COLO668 (cell line): Measurements from ENCODE around the gene TSHZ2.
"Not testable (repeated sequence)": the region's sequence is repeated elsewhere in the genome, so short reads cannot be mapped to it uniquely, and the experiment has no call there.

Source experiments
- DNase-seq: peaks from one replicate; lab custom pipeline; 2025; ENCODE audit not compliant: unreplicated experiment; lab: John Stamatoyannopoulos, UW

Gene TSHZ2

GRCh38 chr20:52959125-52959524 is 13.0 kb upstream of the TSHZ2 start:
- DNase-seq: peak; percentile 83

GRCh38 chr20:52962183-52962582 is 10.0 kb upstream of the TSHZ2 start:
- DNase-seq: no peak

DNA sequence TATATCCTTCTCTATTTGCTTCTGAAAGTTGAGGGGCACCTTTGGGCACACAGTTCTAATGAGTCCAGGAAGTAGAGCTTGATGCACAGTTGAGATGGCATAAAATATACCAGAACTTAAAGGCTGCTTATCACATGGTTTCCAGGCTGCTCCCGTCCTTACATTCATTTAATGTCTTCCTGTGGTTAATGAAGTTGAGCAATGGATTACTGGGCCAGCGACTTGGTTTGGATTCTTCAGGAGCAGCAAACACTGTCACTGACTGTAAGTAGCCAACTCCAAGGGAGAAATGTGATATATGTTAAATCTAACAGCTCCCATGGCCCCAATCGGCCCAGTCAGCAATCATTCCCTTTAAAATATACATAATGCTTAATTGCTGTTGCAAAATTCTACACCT is 9.0 kb upstream of the TSHZ2 start:
- no peak for DNase-seq

GRCh38 chr20:52964131-52964530 is 8.0 kb upstream of the TSHZ2 start:
- DNase-seq: no peak

GRCh38 chr20:52965380-52965779 is 6.8 kb upstream of the TSHZ2 start:
- peak; percentile 62 for DNase-seq

DNA sequence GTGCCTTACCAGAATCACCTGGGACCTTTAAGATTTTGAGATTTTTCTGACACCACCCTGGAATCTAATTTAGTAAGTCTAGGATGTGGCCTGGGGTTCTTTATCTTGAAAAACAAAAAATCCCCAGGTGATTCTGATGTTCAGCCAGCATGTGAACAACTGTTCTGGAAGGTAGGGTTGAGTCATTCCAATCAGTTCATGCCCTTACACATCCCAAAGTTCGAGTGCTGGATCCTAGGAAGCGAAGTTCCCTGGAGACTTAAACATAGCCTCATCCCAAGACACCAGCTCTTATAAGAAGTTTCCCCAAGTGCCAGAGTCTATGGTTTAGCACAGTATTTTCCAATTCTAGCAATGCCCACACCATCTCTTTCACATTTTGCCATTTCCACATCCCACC is 6.3 kb upstream of the TSHZ2 start:
- no peak for DNase-seq

- not testable (repeated sequence) for DNase-seq
Observed at GRCh38 chr20:52966543-52966942, 5.6 kb upstream of the TSHZ2 start.

DNA sequence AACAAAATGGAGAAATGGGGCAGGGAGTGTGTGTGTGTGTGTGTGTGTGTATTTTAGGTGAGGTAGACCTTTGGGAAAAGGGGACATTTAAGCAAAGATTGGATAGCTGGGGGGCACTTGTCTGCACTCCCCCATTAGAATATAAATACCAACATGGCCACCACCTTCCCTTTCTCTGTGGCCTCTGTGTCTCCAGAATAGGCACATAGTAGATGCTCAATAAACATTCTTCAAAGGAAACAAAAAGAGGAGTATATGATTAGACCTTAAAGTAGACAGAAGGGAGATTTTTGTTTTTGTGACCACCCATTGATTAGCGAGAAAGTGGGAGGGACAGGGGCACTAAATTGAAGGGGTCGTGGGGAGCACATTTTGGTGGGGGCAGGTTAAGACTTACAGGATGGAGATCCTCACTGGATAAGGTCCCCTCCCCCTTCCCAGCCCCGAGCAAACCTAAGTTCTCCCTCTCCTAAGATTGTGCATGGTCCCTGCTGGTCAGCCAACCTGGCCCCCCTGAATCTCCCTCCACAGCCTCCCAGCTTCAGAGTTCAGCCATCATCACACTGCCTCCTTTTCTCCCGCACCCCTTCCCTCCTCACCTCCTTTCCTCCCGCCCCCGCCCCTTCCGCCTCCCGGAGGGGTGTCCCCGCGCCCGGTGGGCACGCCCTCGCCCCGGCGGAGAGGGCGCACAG is 514 bp upstream of the TSHZ2 start:
- no peak for DNase-seq

- peak; percentile 75 for DNase-seq
Observed at GRCh38 chr20:52972965-52973819, 1.0 kb downstream of the TSHZ2 start.

GRCh38 chr20:52974179-52974594 is 2.0 kb downstream of the TSHZ2 start:
- peak; percentile 22 for DNase-seq

- peak; percentile 17 for DNase-seq
Observed at GRCh38 chr20:52975029-52975732, 3.0 kb downstream of the TSHZ2 start.

GRCh38 chr20:52975803-52976531 is 3.8 kb downstream of the TSHZ2 start:
- DNase-seq: no peak

DNA sequence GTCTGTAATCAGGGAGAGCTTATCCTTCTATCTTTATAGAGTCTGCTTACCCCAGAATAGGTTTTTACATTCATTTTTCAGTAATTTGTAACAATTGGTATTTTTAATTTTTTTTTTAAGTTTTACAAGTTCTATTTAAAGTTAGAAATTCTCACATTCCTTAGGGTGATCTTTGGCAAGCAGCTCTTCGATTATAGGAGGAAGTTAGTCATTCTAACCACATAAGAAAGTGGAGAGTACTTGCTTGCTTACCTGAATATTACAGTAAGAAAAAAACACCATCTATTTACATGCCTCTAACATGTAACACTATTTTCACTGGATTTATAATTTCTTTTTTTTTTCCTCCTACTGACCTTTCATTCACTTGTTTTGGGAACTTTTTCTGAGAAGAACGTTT is 6.7 kb downstream of the TSHZ2 start:
- no peak for DNase-seq

DNA sequence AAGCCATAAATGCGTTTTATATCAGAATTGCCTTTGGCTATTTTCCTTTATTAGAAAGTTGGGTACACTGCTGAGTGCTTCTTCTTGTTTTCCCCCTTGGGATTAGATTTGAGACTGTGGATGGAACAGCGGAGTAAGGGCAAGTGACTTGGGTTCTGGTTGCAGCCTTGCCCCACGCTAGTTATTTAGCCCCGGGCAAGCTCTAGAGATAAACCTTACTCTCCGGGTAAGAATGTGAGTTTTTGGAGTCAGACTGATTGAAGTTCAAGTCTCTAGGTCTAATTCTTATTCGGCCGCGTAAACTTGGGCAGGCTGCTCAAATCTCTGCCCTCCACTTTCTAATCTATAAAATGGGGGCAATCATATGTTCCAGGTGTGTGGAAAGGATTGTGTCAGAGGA is 8.9 kb downstream of the TSHZ2 start:
- no peak for DNase-seq

GRCh38 chr20:52983726-52984450 is 11.7 kb downstream of the TSHZ2 start:
- no peak for DNase-seq

- no peak for DNase-seq
Observed at GRCh38 chr20:52984451-52984810, 12.3 kb downstream of the TSHZ2 start.

DNA sequence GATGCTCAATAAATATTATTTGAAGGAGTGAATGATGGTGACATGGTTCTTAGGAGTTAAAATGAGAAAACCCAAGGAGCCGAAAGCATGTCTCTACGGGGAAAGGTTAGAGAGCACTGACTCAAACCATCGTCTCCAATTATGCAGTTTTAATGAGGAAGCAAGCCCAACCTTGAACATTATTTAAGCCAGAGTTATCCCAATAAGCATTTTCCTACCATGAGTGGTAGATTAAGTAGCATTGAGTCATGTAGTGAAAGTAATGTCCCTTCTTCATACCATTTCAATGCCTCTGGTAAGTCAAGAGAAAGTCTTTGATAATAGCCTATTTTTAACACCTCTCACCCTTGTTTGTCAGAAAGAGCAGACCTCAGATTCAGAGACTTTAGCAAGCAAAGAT is 13.5 kb downstream of the TSHZ2 start:
- DNase-seq: no peak

GRCh38 chr20:52987295-52987694 is 15.1 kb downstream of the TSHZ2 start:
- DNase-seq: no peak

DNA sequence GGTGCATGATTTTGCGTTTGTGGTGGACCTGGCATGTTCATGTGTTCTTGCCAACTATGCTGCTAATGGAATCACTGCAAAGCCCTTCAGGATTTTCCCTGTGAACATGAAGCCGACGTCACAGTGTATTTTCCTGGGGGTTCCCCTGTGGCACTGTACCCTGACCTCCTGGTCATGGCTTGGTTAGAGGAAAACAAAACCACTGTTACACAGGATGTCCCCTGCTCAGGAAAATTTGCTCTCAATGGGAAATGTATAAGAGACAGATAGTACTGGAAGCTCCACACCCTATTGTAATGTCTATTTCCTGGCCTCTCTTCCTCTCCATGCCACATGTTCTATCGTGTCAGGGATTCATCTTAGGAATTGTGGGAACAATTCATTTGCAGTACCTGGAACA is 19.7 kb downstream of the TSHZ2 start:
- DNase-seq: no peak

DNA sequence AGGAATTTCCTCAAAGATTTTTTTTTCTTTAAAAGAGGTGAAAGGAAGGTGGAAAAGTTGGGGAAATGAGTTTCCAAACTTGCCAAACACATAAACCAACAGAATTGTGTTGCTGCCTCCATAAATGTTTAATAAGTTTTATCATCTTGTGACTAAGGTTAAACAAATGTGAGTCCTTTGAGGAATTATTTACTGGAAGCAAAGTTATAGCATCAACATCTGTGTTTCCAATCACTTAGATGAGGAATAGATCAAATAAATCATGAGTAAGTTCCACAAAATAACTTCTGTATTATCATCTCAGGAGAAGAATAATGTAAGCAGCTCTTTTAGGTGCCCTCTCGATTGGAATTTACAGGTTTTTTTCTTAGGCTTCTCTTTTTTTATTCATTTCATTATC is 20.5 kb downstream of the TSHZ2 start:
- no peak for DNase-seq

DNA sequence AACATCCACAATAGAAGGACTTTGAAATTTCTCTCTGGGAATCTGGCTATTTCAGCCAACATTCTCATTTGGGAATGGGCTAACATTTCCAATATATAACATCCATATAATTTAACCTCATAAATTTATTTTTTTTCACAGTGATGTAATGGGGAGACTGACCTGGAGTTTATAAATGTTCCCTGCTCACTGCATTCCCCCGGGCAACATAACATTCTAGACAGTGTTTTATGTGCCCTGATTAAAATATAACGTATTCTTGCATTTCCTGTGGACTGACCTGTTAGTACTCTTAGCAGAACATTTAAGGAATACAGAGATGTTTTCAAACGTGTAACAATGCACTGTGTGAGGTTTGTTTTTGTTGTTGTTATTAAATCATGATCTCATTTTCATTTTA is 20.9 kb downstream of the TSHZ2 start:
- DNase-seq: no peak
